ENCODE results near the gene ACOT7. TPM values are rescaled to one million over a fixed set of nuclear protein-coding genes. Genes with fewer than 3 reads are reported as not detected.

The ACOT7 gene
- total and polyA plus RNA-seq, 2 experiments from 2014 or later, result 167 to 169 TPM

- Mint-ChIP-seq H3K36me3 (ENCODE audit: low read depth) (peaks cover 14% of the 10 kb centered on the region), H3K27ac (no peak overlapping the region; the same call in 1 of the 2 replicates), H3K4me3 (no peak overlapping the region), H3K4me1 (peaks cover 43% of the 10 kb centered on the region), H3K9me3 (0 out of 3 replicates have a peak, but pooled peaks cover 3% of the 10 kb centered on the region), H3K27me3 (ENCODE audit: insufficient read depth, low read depth, poor library complexity) (peaks cover 27% of the 10 kb centered on the region)
- peaks cover 63% of the 10 kb centered on the region for H3K79me2 ChIP-seq (replicated peaks; ENCODE audit: insufficient read depth)
- no peaks in the 10 kb centered on the region for H3K27me3 ChIP-seq (ENCODE audit: insufficient read depth)
- H3K4me2 ChIP-seq, result peak overlapping the region; percentile 55; the same call in 1 of the 2 replicates
- TF ChIP-seq CTCF (conservative IDR thresholded peaks at IDR 0.05; ENCODE audit: low read depth in 2 of 2) (no peak), REST (IDR thresholded peaks at IDR 0.05; ENCODE audit: unreplicated experiment) (no peak), ZNF114 (CRISPR knock-in tag; IDR thresholded peaks at IDR 0.05) (no peak), CREB1 (CRISPR knock-in tag; IDR thresholded peaks at IDR 0.05; ENCODE audit: low read depth) (no peak), NANOG (IDR thresholded peaks at IDR 0.05; ENCODE audit: borderline replicate concordance) (no peak), STAT1 (IDR thresholded peaks at IDR 0.05; ENCODE audit: unreplicated experiment) (no peak), ZNF331 (CRISPR knock-in tag; IDR thresholded peaks at IDR 0.05; ENCODE audit: low read depth) (no peak), JUNB (IDR thresholded peaks at IDR 0.05; ENCODE audit: unreplicated experiment) (no peak), POLR2AphosphoS5 (IDR thresholded peaks at IDR 0.05; ENCODE audit: low read depth) (no peak), EZH2 (IDR thresholded peaks at IDR 0.05; ENCODE audit: low read depth, unreplicated experiment) (no peak)
- TF ChIP-seq, protein P1, sequence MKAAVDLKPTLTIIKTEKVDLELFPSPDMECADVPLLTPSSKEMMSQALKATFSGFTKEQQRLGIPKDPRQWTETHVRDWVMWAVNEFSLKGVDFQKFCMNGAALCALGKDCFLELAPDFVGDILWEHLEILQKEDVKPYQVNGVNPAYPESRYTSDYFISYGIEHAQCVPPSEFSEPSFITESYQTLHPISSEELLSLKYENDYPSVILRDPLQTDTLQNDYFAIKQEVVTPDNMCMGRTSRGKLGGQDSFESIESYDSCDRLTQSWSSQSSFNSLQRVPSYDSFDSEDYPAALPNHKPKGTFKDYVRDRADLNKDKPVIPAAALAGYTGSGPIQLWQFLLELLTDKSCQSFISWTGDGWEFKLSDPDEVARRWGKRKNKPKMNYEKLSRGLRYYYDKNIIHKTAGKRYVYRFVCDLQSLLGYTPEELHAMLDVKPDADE (IDR thresholded peaks at IDR 0.05), result no peak
- H2AFZ ChIP-seq, result no peak overlapping the region
- H3K4me3 ChIP-seq, result no peak overlapping the region
- peak overlapping the region; percentile 66 for H3K27ac ChIP-seq (ENCODE audit: low read depth)
- H4K20me1 ChIP-seq (replicated peaks; ENCODE audit: insufficient read depth), result peaks cover 21% of the 10 kb centered on the region
- H3K9me2 ChIP-seq (ENCODE audit: insufficient read depth), result no peaks in the 10 kb centered on the region
- no peaks in the 10 kb centered on the region for H3F3A ChIP-seq (replicated peaks; ENCODE audit: low read depth)
- DNase-seq (ENCODE audit: low spot score), result no peak
- H3K36me3 ChIP-seq (ENCODE audit: insufficient read depth), result no peaks in the 10 kb centered on the region
- ATAC-seq, result no peak
- H3K4me1 ChIP-seq (ENCODE audit: insufficient read depth), result peaks cover 22% of the 10 kb centered on the region
Measured at GRCh38 chr1:6360117-6360496, 33.5 kb downstream of the ACOT7 start.

Data from GM23338 (cell line).